Uterus (tissue), 2 donors: ENCODE measurements around the gene TMEM183A.

Experiments used
- CTCF ChIP-seq, 4 experiments: fragments of 200-600 bp in 2 of 4; fragments of 450-650 bp in 2 of 4; sonication (generic) in 2 of 4; IDR thresholded peaks; one replicate each; pipeline ENCODE4 v1.5.1; 2016 to 2019; ENCODE audit warnings: antibody characterized with exemption in 4 of 4, mild to moderate bottlenecking in 2 of 4, moderate library complexity in 1 of 4
- POLR2A ChIP-seq, 2 donors: fragments of 450-650 bp; IDR thresholded peaks; one replicate each; pipeline ENCODE4 v1.6.1; 2016; ENCODE audit warnings: antibody characterized with exemption in 2 of 2, mild to moderate bottlenecking in 1 of 2, moderate library complexity in 1 of 2

GRCh38 chr1:203033287-203033686 is 26.1 kb downstream of the TMEM183A start:
- no peak for TF ChIP-seq CTCF (IDR thresholded peaks at IDR 0.05)
- TF ChIP-seq POLR2A (IDR thresholded peaks at IDR 0.05) = no peak
